Caki2 (cell line): ENCODE results near the gene CDYL2. TPM values are rescaled to one million over a fixed set of nuclear protein-coding genes. Genes with fewer than 3 reads are reported as not detected.
A peak's percentile ranks its signal among the peaks of the same experiment; 100 is the strongest.

Source experiments
- DNase-seq: peaks from one replicate; pipeline ENCODE4 v3.0.0-alpha.2; 2015; ENCODE audit warnings: low read depth
- in situ Hi-C: cut with HindIII; loops from 2 replicates; pipeline ENCODE4 v1.10.0; 2016; ENCODE audit warnings: low sequenced_read_pairs, low pct_unique_long_range_greater_than_20kb, mixed read lengths
- total RNA-seq: library from RNA; depleted of rRNA; stranded (reverse); fragments of >200 nt; shearing (Covaris generic); gene quantifications from 2 replicates; pipeline ENCODE4 v1.2.3, GENCODE V29; 2014; ENCODE audit warnings: low replicate concordance; rRNA removed

CDYL2 gene
- total RNA-seq = 2.5 and 16.9 TPM in 2 replicates

- DNase-seq = no peak
Observed at GRCh38 chr16:80804526-80805383, at the start of gene CDYL2. CDYL2 (minus strand) TSS chr16:80804598; CDS start chr16:80804173, 425 bp downstream.

GRCh38 chr16:80852261-80852872, 48.0 kb upstream of the CDYL2 start:
- in situ Hi-C loops = no loop called here
- no peak for DNase-seq

More at GRCh38 chr16:80804526-80805383, at the start of gene CDYL2:
- in situ Hi-C loops = no loop called here

GRCh38 chr16:80851831-80852230, 47.4 kb upstream of the CDYL2 start:
- DNase-seq = no peak
- in situ Hi-C loops = no loop called here

- in situ Hi-C loops = no loop called here
- DNase-seq = no peak
Observed at GRCh38 chr16:80850757-80851156, 46.4 kb upstream of the CDYL2 start.

GRCh38 chr16:80848862-80849261, 44.5 kb upstream of the CDYL2 start:
- in situ Hi-C loops = no loop called here

GRCh38 chr16:80846680-80847079, 42.3 kb upstream of the CDYL2 start:
- no peak for DNase-seq
- in situ Hi-C loops = no loop called here

More at GRCh38 chr16:80848862-80849261, 44.5 kb upstream of the CDYL2 start:
- DNase-seq = no peak

- in situ Hi-C loops = no loop called here
- DNase-seq = no peak
Observed at GRCh38 chr16:80846275-80846674, 41.9 kb upstream of the CDYL2 start.

GRCh38 chr16:80844395-80844794, 40.0 kb upstream of the CDYL2 start:
- DNase-seq = no peak
- in situ Hi-C loops = no loop called here

- in situ Hi-C loops = no loop called here
- DNase-seq = no peak
Observed at GRCh38 chr16:80841231-80841630, 36.8 kb upstream of the CDYL2 start.

- in situ Hi-C loops = no loop called here
- no peak for DNase-seq
Observed at GRCh38 chr16:80837533-80838147, 33.2 kb upstream of the CDYL2 start.

GRCh38 chr16:80836846-80837245, 32.4 kb upstream of the CDYL2 start:
- no peak for DNase-seq
- in situ Hi-C loops = no loop called here

- in situ Hi-C loops = no loop called here
- no peak for DNase-seq
Observed at GRCh38 chr16:80836202-80836601, 31.8 kb upstream of the CDYL2 start.

- DNase-seq = no peak
- in situ Hi-C loops = no loop called here
Observed at GRCh38 chr16:80831039-80831438, 26.6 kb upstream of the CDYL2 start.

- DNase-seq = no peak
- in situ Hi-C loops = no loop called here
Observed at GRCh38 chr16:80828495-80828894, 24.1 kb upstream of the CDYL2 start.

GRCh38 chr16:80827007-80827406, 22.6 kb upstream of the CDYL2 start:
- DNase-seq = no peak
- in situ Hi-C loops = no loop called here

GRCh38 chr16:80825365-80825758, 21.0 kb upstream of the CDYL2 start:
- in situ Hi-C loops = no loop called here
- DNase-seq = no peak

- in situ Hi-C loops = no loop called here
- DNase-seq = peak; percentile 26
Observed at GRCh38 chr16:80824623-80825364, 20.4 kb upstream of the CDYL2 start.

GRCh38 chr16:80819988-80820387, 15.6 kb upstream of the CDYL2 start:
- in situ Hi-C loops = no loop called here

More at GRCh38 chr16:80819988-80820387, 15.6 kb upstream of the CDYL2 start:
- no peak for DNase-seq
